ENCODE results near the gene CYP2J2.

- TF ChIP-seq POLR2A (IDR thresholded peaks at IDR 0.05; ENCODE audit: low read length) (no peak), GATA1 (IDR thresholded peaks at IDR 0.05; ENCODE audit: low read depth, low read length) (no peak)
Observed at GRCh38 chr1:59949648-59950047, 23.1 kb upstream of the CYP2J2 start.

Data from erythroblast (primary cell).